ENCODE data around the gene LDAH.
"Not testable (repeated sequence)": the region's sequence is repeated elsewhere in the genome, so short reads cannot be mapped to it uniquely, and the experiment has no call there.

The LDAH gene

DNA sequence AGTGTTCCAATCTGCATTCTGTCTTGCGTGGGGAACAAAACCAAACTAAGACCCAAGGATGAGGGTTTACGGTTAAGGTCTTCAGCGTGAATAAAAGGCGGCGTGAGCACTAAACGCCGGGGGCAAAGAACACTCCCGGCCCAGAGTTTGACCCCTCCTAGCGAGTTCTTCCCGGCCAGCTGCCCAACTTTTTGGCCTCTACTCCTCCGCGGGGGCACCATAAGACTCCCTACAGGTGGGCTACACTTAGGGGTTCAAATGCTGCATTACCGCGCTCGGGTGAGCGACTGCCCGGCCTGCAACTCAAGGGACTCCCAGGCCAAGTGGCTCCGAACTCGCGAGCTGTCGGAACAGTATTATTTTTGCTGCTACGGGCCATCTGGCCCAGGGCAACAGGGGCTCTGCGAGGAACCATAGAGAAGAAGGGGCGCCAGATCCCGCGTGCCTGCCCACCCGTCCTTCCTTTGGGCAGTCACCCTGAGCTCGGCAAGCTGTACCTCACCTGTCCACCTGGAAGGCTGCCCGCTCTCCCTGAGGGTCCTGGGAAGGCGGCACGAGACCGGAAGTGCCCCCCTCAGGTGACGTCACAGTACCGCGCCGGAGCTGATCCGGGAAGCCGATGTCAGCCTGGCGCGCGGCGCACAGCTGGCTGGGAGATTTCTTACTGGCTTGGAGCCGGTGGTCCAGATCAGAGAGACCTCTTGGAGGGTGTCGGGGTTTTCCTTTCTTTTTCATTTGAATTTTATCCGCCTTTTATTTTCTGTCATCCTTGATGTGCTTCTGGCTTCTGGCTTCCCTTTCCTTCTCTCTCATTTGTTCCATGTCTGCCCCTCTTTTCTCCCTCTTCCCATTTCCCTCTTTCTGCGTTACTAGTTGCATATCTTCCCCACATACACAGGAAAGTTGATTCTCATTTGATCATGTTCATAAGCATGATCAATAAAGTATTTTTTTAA, at the start of gene LDAH:
Gene LDAH, minus strand, starts transcription at position 567 of the 956 bp plus-strand sequence. CDS start 21,638 bp downstream, outside the sequence.
- peak; percentile 68 for DNase-seq (ENCODE audit: low read depth, low spot score)

DNA sequence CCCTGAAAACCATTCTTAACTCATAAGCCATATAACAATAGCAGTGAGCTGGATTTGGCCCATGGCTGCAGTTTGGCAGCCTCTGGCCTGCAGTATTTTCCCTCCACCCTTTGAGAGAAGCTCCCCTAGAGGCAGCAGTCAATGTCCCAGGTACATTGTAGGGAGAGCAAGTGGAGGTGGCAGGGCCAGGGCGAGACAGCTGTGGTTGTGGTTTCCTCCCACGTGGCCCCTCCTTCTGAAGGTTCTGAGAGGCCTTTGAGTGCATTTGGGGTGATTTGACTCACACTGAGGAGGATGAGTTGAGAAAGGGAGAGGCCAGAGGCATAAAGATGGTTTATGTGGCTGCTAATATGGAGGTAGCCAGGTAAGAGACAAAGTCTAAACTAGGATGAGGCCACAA, 45.5 kb upstream of the LDAH start:
- peak; percentile 4 for DNase-seq (ENCODE audit: low read depth, low spot score)

DNA sequence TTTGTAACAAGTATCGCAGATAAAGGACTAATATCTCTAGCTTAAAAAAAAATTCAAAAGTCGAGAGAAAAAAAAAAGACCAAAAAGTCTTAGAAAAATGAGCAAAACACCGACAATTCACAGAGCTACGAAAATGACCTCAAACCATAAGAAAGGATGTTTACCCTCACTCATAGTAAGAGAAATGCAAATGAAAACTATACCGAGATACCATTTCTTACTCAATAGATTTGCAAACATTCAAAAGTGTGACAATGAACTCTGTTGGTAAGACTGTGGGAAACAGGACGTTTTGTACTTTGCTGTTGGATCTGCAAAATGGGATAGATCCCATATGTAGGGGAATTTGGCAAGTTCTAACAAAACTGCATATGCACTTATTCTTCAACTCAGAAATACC, 39.9 kb upstream of the LDAH start:
- DNase-seq (ENCODE audit: low read depth, low spot score), result no peak

DNA sequence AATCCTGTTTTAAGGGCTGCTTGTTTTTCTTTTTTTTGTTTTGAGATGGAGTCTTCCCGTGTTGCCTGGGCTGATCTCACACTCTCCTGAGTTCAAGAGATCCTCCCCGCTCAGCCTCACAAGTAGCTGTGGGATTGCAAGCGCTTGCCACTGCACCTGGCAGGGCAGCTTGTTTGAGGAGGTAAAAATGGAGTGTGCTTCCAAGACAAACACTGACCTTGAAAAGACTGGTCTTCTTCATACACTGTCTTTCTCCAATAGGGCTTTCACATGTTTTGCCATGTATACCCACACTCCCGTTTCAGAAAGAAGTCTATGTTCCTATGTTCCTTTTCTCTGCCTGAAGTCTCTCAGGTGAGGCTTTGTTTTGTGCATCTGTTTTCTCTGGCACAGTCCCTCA, 32.6 kb upstream of the LDAH start:
- DNase-seq (ENCODE audit: low read depth, low spot score), result no peak

DNA sequence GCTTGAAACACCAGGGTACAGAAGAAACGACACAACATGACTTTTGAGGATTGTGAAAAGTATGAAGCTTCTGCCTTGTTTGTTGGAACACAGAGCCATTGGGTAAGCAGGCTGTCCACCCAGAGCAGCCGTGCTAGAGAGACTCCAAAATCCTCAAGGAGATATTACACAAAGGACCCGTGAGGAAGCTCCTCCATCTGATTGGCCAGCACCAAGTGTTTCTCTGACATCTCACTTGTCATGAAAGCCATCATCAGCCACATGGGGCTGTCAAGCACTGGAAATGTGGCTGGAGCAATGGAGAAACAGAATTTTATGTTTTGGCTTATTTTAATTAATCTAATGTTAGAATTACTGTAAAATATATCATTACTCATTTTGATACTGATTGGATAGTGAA, 29.8 kb upstream of the LDAH start:
- DNase-seq (ENCODE audit: low read depth, low spot score), result no peak

DNA sequence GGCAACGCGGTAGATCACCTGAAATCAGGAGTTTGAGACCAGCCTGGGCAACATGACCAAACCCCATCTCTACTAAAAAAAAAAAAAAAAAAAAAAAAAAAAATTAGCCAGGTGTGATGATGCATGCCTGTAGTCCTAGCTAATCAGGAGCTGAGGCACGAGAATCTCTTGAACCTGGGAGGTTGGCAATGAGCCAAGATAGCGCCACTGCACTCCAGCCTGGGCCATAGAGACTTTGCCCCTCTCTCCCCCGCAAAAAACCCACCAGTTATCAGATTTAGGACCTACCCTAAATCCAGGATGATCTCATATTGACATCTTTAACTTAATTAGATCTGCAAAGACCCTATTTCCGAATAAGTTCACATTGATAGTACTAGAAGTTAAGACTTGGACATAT, 29.2 kb upstream of the LDAH start:
- DNase-seq (ENCODE audit: low read depth, low spot score), result no peak

DNA sequence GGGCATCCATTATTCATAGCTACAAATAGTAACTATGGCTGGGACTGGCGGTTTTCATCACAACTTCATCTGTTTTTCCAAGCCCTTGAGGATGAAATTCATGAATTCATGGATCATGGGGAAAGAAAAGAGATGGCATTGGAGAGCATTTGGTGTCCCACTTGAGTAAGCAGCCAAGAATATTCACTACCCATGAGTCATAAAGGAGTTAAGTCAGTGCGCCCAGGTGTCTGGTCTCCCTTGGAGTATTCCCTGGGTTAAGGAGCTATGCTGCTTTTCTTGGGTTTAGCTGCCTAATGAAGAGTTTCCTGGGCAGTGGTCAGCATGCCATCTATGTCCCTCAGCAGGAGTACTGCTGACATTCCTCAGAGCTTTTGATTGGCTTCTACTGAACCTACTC, 21.3 kb upstream of the LDAH start:
- no peak for DNase-seq (ENCODE audit: low read depth, low spot score)

DNA sequence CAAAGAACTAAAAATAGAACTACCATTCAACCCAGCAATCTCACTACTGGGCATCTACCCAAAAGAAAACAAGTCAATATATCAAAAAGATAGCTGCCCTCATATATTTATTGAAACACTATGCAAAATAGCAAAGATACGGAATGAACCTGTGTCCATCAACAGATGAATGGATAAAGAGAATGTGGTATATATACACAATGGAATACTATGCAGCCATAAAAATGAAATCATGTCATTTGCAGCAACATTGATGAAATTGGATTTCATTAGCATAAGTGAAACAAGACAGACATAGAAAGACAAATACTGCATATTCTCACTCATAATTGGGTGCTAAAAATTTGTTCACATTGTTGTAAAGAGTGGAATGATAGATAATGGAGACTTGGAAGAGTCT, 16.2 kb upstream of the LDAH start:
- DNase-seq (ENCODE audit: low read depth, low spot score), result no peak

DNA sequence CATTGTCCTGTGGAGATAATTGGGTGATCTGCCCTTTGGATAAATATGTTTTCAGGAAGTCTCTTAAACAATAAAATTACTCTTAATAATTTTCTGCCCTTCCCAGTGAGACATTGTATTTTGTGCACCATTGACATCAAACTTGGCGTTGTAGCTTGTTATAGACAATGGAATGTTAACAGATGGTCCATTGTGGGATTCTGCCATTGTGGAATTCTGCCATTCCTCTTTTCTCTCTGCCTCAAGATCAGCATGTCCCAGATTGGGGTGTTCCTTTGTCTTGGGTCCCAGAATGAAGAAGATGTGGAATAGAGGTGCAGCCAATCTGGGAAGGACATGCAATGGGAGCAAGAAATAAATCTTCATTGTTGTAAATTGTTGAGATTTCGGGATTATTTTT, 15.1 kb upstream of the LDAH start:
- no peak for DNase-seq (ENCODE audit: low read depth, low spot score)

DNA sequence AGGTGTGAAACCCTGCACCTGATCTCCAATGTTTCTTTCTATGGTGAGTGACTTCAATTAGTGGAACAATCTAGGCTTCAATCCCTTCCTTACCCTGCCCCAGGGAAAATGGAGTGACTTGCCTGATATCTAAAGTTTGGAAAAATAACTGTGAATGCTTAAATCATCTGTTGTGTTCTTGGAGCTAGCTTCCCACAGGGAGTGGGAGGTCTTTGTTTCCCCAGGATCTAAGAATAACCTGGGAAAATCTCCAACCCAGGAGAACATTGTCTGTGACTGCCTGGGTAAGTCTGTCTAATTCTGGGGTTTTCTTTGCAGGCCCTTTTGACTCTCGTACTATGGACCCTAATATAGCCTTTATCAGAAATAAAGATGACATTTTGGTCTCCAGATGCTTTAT, 13.6 kb upstream of the LDAH start:
- no peak for DNase-seq (ENCODE audit: low read depth, low spot score)

DNA sequence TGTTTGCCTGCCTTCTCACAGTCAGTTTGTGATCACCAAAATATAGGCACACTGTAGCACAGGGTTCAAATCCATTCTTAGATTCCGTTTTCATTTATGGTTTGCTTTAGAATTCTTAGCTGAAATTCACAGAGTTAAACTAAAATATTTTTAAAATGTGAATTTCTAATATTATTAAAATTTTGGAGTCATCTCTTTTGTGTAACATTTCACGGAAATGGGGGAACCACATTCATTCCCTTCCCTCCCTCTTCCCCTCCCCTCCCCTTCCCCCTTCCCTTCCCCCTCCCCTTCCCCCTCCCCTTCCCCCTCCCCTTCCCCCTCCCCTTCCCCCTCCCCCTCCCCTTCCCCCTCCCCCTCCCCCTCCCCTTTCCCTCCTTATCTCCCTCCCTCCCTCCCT, 11.4 kb upstream of the LDAH start:
- no peak for DNase-seq (ENCODE audit: low read depth, low spot score)

DNA sequence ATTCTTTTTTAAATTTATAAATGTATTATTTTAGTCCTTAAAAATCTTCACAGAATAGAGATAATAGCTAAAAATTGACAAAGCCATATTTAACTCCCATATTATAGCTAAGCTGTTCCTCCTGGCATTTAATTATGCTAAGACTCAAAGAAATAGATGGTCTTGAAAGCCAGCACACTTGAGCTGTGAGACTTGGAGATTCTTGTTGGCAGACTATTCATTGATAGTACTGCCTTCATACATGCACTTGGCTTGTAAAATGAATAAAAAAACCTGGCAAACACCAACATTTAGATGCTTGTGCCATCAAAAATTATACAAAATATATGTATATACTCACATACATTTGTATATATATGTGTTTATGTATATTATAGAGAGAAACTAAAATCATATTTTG, 9.7 kb upstream of the LDAH start:
- DNase-seq (ENCODE audit: low read depth, low spot score), result no peak

DNA sequence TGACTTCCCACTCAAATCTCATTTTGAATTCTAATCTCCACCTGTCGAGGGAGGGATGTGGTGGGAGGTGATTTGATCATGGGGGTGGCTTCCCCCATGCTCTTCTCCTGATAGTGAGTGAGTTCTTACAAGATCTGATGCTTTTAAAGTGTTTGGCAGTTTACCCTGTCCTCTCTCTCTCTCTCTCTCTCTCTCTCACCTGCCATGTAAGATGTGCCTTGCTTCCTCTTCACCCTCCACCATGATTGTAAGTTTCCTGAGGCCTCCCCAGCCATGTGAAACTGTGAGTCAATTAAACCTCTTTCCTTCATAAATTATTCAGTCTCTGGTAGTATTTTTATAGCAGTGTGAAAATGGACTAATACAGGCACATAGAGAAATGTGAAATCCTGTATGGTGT, 7.0 kb upstream of the LDAH start:
- DNase-seq (ENCODE audit: low read depth, low spot score), result no peak

DNA sequence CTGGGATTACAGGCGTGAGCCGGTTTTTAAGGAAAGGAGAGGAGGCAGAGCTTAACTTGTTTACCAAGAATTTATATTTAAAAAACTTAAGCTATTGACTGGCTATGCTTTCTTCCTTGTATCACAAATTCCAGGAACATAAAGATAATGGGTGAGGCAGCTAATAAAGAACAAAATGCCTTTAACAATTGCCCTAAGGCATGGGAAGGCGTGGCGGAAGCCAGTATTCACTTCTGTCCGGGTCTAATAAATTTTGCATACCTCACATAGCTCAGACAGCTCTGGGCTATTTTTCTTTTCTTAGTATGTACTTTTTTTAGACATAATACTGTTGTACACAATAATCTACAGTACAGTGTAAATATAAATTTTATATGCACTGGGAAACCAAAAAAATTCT, 1.0 kb upstream of the LDAH start:
- no peak for DNase-seq (ENCODE audit: low read depth, low spot score)

DNA sequence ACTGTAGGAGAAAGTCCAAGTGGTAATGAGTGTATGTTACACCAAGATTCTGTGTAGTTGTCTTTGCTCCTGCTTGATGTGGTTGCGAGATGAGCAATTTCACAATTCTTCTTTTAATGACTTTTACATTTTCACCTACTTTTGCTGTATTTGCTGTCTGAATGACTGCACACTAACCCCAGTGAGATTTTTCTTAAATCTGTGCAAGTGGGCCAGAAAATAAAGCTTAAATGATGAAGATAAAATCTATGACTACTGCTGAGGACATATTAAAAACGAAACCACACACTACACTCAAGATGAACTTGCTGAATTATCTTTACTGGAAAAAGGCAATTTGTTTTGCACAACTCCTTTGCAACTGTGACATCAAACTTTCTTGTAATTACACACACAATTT, 4.1 kb downstream of the LDAH start:
- no peak for DNase-seq (ENCODE audit: low read depth, low spot score)

DNA sequence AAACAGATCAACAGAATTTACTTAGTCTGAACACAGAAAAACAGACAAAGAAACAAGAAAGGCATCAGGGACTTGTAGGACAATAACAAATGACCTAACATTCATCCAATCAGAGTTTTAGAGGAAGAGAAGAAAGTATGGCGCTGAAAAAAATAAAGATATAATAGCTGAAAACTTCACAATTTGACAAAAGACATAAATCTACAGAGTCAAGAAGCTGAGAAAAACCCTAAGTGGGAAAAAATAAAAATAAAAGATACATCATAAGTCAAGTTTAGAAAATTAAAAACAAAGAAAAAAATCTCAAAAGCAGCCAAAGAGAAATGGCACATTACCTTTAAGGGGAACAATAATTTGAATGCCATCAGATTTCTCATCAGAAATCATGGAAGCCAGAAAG, 7.7 kb downstream of the LDAH start:
- no peak for DNase-seq (ENCODE audit: low read depth, low spot score)

DNA sequence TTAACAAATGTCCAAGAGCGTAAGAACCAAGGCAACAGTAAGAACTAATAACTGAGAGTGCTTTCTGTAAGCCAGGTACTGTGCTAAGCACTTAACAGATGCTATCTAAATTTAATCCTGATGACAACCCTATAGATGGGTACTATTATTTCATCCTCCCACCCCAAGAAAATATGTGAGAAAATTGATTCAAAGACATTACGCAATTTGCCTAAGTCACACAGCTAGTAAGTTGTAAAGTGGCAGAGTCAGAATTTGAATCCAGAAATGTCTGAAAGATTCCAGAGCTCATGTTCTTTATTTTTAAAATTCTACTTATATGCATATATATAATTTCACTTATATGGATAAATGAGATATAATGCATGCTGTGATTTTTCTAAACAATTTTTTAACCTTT, 10.1 kb downstream of the LDAH start:
- no peak for DNase-seq (ENCODE audit: low read depth, low spot score)

DNA sequence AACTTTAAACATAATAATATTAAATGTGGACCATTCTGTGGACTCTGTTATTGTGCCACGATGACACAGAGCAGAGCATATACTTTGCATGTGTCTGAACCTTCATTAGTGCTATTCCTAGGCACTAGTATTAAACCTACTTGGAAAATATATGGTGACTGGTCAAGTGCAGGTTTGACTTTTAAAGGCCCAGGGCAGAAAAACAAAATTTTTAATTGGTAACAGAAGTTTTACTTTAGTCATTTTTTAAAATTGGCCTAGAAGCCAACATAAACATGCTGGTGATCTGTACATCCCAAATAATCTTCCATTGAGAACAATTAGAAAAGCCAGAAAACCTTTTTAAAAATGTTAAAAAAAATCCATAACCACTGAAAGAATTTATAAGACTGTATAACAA, 16.6 kb downstream of the LDAH start:
- no peak for DNase-seq (ENCODE audit: low read depth, low spot score)

DNA sequence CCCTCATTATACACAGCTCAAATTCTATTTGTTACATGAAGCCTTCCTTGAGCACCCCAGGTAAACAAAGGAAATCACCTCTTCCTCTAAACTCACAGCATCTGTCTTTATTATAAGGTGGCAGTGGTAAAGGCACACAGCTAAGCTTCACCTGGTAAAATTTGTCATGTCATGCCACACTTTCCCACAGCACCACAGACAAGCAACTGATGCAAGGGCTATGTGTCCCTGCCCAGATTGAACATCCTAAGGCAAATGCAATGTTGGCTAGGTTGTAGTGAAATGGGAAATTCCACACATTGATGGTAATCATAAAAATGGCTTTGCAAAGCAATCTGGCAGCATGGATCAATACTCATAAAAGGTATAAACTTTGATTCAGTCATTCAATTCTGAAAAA, 18.9 kb downstream of the LDAH start:
- DNase-seq (ENCODE audit: low read depth, low spot score), result no peak

DNA sequence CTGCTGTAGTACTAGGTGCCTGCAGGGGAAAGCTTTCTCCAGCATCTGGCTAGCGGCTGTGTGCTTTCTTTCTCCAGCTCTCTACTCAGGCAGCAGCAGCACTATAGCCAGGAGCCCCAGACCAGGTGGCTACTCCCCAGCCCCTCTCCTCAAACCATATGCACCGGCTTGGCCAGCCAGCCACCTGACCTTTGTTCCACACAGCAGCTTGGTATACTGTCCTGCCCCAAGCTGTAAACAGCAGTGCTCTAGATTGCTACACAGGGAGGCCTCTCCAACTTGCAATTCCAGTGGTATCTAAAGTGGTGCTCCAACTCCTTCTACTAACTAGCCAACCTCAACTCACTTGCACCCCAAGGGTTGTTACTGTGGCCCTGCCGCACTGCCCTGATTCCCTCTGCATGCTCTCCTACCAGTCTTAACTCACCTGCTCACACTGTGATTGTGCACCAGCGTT, 19.6 kb downstream of the LDAH start:
- DNase-seq (ENCODE audit: low read depth, low spot score), result no peak

DNA sequence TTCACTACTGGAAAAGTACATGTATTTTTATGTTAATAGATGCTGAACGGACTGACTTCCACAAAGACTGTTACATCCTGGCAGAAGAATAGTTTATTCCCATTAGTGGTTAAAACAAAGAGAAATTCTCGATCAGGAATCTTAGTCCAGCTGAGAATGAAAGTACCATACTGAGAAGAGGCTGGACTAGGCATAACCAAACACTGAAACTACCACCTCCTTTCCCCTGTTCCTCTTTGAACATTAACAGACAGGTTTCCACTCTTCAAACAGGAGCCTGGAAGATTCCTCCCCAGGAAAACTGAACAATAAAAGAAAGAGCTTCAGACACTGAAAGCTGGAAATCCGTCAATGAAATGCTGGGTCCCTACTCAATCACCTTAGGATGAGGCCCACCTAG, 25.8 kb downstream of the LDAH start:
- DNase-seq (ENCODE audit: low read depth, low spot score), result no peak

DNA sequence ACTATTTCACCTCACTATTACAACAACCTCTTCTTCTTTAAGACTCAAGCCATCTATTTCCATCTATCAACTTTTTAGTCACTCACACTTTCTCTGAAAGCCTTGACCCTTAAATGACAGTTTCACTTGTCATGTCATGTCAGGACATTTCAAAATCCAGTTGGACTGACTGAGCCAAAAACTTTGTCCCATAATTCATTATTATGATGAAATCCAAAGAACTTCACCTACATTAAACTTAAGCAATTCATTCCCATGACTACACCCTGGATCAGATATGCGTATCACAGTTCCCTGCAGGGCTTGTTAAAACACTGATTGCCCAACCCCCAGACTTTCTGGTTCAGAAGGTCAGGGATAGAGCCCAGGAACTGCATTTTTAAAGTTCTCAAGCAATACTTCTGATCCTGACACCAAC, 26.5 kb downstream of the LDAH start:
- no peak for DNase-seq (ENCODE audit: low read depth, low spot score)

DNA sequence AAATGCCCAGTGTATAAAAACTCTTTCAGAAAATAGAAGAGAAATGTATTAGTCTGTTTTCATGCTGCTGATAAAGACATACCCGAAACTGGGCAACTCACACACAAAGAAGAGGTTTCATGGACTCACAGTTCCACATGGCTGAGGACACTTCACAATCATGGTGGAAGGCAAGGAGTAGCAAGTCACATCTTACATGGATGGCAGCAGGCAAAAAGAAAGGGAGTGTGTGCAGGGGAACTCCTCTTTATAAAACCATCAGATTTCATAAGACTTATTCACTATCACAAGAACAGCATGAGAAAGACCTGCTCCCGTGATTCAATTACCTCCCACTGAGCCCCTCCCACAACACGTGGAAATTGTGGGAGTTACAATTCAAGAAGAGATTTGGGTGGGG, 29.0 kb downstream of the LDAH start:
- DNase-seq (ENCODE audit: low read depth, low spot score), result not testable (repeated sequence)

Data from activated CD4-positive, CD25-positive, alpha-beta regulatory T cell treated with anti-CD3 and anti-CD28 coated beads, Interleukin-2, amount 50 U/mL, for 16 hours (primary cell).